SK-N-SH (cell line): ENCODE measurements around the gene TAS1R1. TPM values are rescaled to one million over a fixed set of nuclear protein-coding genes. Genes with fewer than 3 reads are reported as not detected.

Experiments
- CTCF ChIA-PET: fragments of 300-600, 350-600 bp; formaldehyde crosslinking; extraction: SDS; loops from one replicate; lab custom pipeline; 2021; lab: Yijun Ruan, JAX
- POLR2A ChIA-PET: fragments of 350-600 bp; sonication (Branson Sonifier 250); formaldehyde crosslinking; extraction: SDS; loops from one replicate; lab custom pipeline; 2020; ENCODE audit warnings: antibody characterized with exemption, inconsistent platforms; lab: Yijun Ruan, JAX
- DNase-seq: peaks from one replicate; pipeline ENCODE4 v3.0.0; 2012
- H2AFZ ChIP-seq: fragments of 200-600 bp; sonication (generic); 2 replicates; pipeline ENCODE4 v1.8.1; 2016; ENCODE audit warnings: antibody characterized with exemption, mild to moderate bottlenecking, low read depth
- H3F3A ChIP-seq: fragments of 200-600 bp; sonication (generic); replicated peaks from 2 replicates; pipeline ENCODE3; 2016; ENCODE audit warnings: antibody characterized with exemption, mild to moderate bottlenecking; ENCODE audit not compliant: insufficient read depth
- H3K27ac ChIP-seq, 2 experiments: fragments of 200-500 bp in 1 of 2; fragments of 200-600 bp in 1 of 2; sonication (Bioruptor generic) in 1 of 2; sonication (generic), shearing (Covaris generic) in 1 of 2; 2 replicates each; pipeline versions ENCODE4 v1.5.1 to v1.6.1; 2014 to 2016; ENCODE audit warnings: low read depth in 2 of 2, inconsistent platforms in 1 of 2, low read length in 1 of 2, mild to moderate bottlenecking in 1 of 2, mixed read lengths in 1 of 2
- H3K27me3 ChIP-seq: fragments of 200-600 bp; sonication (generic), shearing (Covaris generic); 2 replicates; pipeline ENCODE4 v1.6.1; 2016; ENCODE audit warnings: mixed run types; ENCODE audit not compliant: insufficient read depth
- H3K36me3 ChIP-seq, 2 experiments: fragments of 200-500 bp in 1 of 2; fragments of 200-600 bp in 1 of 2; sonication (Bioruptor generic) in 1 of 2; sonication (generic) in 1 of 2; replicated peaks in 1 of 2; 2 replicates each; pipeline versions ENCODE3 to v1.5.1; 2014 to 2016; ENCODE audit warnings: low read length in 1 of 2, mild to moderate bottlenecking in 1 of 2; ENCODE audit not compliant: insufficient read depth in 2 of 2, control insufficient read depth in 1 of 2
- H3K4me1 ChIP-seq, 2 experiments: fragments of 200-500 bp in 1 of 2; fragments of 200-600 bp in 1 of 2; sonication (Bioruptor generic) in 1 of 2; sonication (generic), shearing (Covaris generic) in 1 of 2; 2 replicates each; pipeline versions ENCODE4 v1.5.1 to v1.6.1; 2014 to 2016; ENCODE audit warnings: low read depth in 1 of 2, low read length in 1 of 2, mixed run types in 1 of 2; ENCODE audit not compliant: insufficient read depth in 2 of 2, control insufficient read depth in 1 of 2
- H3K4me2 ChIP-seq: fragments of 200-600 bp; sonication (generic), shearing (Covaris generic); 2 replicates; pipeline ENCODE4 v1.6.1; 2017; ENCODE audit warnings: mixed run types
- H3K4me3 ChIP-seq, 2 experiments: fragments of 200-500 bp in 1 of 2; fragments of 200-600 bp in 1 of 2; sonication (Bioruptor generic) in 1 of 2; sonication (generic), shearing (Covaris generic) in 1 of 2; 2 replicates each; pipeline versions ENCODE4 v1.5.1 to v1.8.1; 2014 to 2016; ENCODE audit warnings: low read depth in 2 of 2, inconsistent platforms in 1 of 2, low read length in 1 of 2, mild to moderate bottlenecking in 1 of 2, mixed read lengths in 1 of 2, moderate library complexity in 1 of 2
- H3K79me2 ChIP-seq: fragments of 200-600 bp; sonication (generic); 2 replicates; pipeline ENCODE4 v1.8.1; 2017; ENCODE audit warnings: mild to moderate bottlenecking; ENCODE audit not compliant: insufficient read depth
- H3K9ac ChIP-seq: fragments of 200-600 bp; sonication (generic); 2 replicates; pipeline ENCODE4 v1.6.1; 2017; ENCODE audit warnings: mixed run types
- H3K9me2 ChIP-seq: fragments of 200-600 bp; sonication (generic); 2 replicates; pipeline ENCODE4 v1.6.1; 2017; ENCODE audit warnings: mixed run types
- H3K9me3 ChIP-seq: fragments of 200-600 bp; sonication (generic); 2 replicates; pipeline ENCODE4 v1.6.1; 2017; ENCODE audit warnings: mixed run types, mild to moderate bottlenecking, moderate library complexity
- H4K20me1 ChIP-seq: fragments of 200-600 bp; sonication (generic); 2 replicates; pipeline ENCODE4 v1.6.1; 2017; ENCODE audit warnings: mild to moderate bottlenecking, mixed run types; ENCODE audit not compliant: insufficient read depth
- CHD2 ChIP-seq: fragments of 150-350 bp; IDR thresholded peaks from 2 replicates; pipeline ENCODE4 v1.6.1; 2018; ENCODE audit warnings: low read length; ENCODE audit not compliant: partially characterized antibody
- ELF1 ChIP-seq: IDR thresholded peaks from 2 replicates; pipeline ENCODE4 v1.4.0; 2012
- EP300 ChIP-seq, 2 experiments: IDR thresholded peaks; 2 replicates each; pipeline versions ENCODE4 v1.4.0 to v1.6.1; 2012; ENCODE audit warnings: borderline replicate concordance in 1 of 2, low read depth in 1 of 2, low read length in 1 of 2
- FOSL2 ChIP-seq: IDR thresholded peaks from 2 replicates; pipeline ENCODE4 v1.4.0; 2012; ENCODE audit warnings: low read depth, mild to moderate bottlenecking, moderate library complexity, borderline replicate concordance
- JUND ChIP-seq: IDR thresholded peaks from 2 replicates; pipeline ENCODE4 v1.4.0; 2012
- MEF2A ChIP-seq: IDR thresholded peaks from 2 replicates; pipeline ENCODE4 v1.4.0; 2012; ENCODE audit warnings: low read depth, borderline replicate concordance
- NFIC ChIP-seq: IDR thresholded peaks from 2 replicates; pipeline ENCODE4 v1.4.0; 2012; ENCODE audit warnings: borderline replicate concordance
- NRF1 ChIP-seq: IDR thresholded peaks from 2 replicates; pipeline ENCODE4 v1.6.1; 2012; ENCODE audit warnings: low read depth, mild to moderate bottlenecking, low read length
- POLR2AphosphoS5 ChIP-seq: IDR thresholded peaks from 2 replicates; pipeline ENCODE4 v1.6.1; 2012; ENCODE audit warnings: low read depth, low read length
- RAD21 ChIP-seq: IDR thresholded peaks from 2 replicates; pipeline ENCODE4 v1.6.1; 2012; ENCODE audit warnings: mild to moderate bottlenecking, low read length
- RCOR1 ChIP-seq: fragments of 150-350 bp; IDR thresholded peaks from 2 replicates; pipeline ENCODE4 v1.6.1; 2017; ENCODE audit warnings: antibody characterized with exemption, low read length
- RXRA ChIP-seq: IDR thresholded peaks from 2 replicates; pipeline ENCODE4 v1.4.0; 2012; ENCODE audit warnings: low read depth, mild to moderate bottlenecking, borderline replicate concordance
- SMC3 ChIP-seq: IDR thresholded peaks from 2 replicates; pipeline ENCODE4 v1.6.1; 2012; ENCODE audit warnings: low read depth, low read length, improper control_type of control experiment
- TCF12 ChIP-seq: IDR thresholded peaks from 2 replicates; pipeline ENCODE4 v1.4.0; 2012
- WGBS: methylation state at CpG from one replicate; pipeline ENCODE4 v1.1.6; 2017; ENCODE audit warnings: low lambda C conversion rate; 5-methylcytosine and 5-hydroxymethylcytosine counted together
- polyA plus RNA-seq, 3 experiments: library from polyadenylated mRNA; depleted of rRNA; stranded (reverse); fragments of >200 nt; gene quantifications; 2 replicates each; pipeline ENCODE4 v1.2.3, GENCODE V29; 2012
- TF ChIP-seq, protein P1 (sequence below): IDR thresholded peaks from 2 replicates; pipeline ENCODE4 v1.4.0; 2012; ENCODE audit warnings: low read depth
- TF ChIP-seq, protein P2 (sequence below): fragments of 200-600 bp; sonication (generic); IDR thresholded peaks from 2 replicates; pipeline ENCODE4 v1.6.1; 2017; ENCODE audit warnings: antibody characterized with exemption, mild to moderate bottlenecking, moderate library complexity
- TF ChIP-seq, protein P3 (sequence below): IDR thresholded peaks from 2 replicates; pipeline ENCODE4 v1.4.0; 2012; ENCODE audit warnings: low read depth, borderline replicate concordance
- TF ChIP-seq, protein P4 (sequence below): IDR thresholded peaks from 2 replicates; pipeline ENCODE4; 2012
- TF ChIP-seq, protein P5 (sequence below): IDR thresholded peaks from 2 replicates; pipeline ENCODE4 v1.6.1; 2012; ENCODE audit warnings: mild to moderate bottlenecking, low read depth, low read length, moderate library complexity

TAS1R1 gene
- polyA plus RNA-seq, 1 of the 3 experiments (the other 2 are of a cell fraction), result not detected

DNA sequence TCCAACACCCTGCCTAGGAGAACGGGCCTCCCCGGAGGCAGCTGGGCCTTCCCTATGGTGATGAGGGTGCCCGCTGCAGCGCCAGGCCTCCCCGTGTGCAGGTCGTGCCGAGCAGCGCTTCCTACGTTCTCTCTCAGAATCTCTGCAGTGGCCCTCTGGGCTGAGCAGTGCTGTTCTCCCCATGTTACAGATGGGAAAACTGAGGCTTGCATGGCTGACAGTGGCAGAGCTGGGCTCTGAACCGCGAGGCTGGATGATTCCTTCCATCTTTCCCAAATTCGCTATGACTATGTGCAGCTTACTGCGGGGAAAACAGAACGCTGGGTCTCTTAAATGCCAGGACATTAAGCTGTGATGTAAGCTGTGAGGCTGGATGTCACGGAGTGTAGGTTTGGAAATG lies 38.7 kb downstream of the TAS1R1 start:
- peaks cover 26% of the 10 kb centered on the region; the same call in 1 of the 2 replicates for H3K79me2 ChIP-seq
- TF ChIP-seq, protein P1, sequence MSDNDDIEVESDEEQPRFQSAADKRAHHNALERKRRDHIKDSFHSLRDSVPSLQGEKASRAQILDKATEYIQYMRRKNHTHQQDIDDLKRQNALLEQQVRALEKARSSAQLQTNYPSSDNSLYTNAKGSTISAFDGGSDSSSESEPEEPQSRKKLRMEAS, result no peak
- TF ChIP-seq RAD21, result no peak
- TF ChIP-seq, protein P2, sequence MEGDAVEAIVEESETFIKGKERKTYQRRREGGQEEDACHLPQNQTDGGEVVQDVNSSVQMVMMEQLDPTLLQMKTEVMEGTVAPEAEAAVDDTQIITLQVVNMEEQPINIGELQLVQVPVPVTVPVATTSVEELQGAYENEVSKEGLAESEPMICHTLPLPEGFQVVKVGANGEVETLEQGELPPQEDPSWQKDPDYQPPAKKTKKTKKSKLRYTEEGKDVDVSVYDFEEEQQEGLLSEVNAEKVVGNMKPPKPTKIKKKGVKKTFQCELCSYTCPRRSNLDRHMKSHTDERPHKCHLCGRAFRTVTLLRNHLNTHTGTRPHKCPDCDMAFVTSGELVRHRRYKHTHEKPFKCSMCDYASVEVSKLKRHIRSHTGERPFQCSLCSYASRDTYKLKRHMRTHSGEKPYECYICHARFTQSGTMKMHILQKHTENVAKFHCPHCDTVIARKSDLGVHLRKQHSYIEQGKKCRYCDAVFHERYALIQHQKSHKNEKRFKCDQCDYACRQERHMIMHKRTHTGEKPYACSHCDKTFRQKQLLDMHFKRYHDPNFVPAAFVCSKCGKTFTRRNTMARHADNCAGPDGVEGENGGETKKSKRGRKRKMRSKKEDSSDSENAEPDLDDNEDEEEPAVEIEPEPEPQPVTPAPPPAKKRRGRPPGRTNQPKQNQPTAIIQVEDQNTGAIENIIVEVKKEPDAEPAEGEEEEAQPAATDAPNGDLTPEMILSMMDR, result no peak
- no peak for TF ChIP-seq CHD2
- no peak for TF ChIP-seq NRF1
- no peak for TF ChIP-seq SMC3
- no peak for TF ChIP-seq ELF1
- TF ChIP-seq, protein P3, sequence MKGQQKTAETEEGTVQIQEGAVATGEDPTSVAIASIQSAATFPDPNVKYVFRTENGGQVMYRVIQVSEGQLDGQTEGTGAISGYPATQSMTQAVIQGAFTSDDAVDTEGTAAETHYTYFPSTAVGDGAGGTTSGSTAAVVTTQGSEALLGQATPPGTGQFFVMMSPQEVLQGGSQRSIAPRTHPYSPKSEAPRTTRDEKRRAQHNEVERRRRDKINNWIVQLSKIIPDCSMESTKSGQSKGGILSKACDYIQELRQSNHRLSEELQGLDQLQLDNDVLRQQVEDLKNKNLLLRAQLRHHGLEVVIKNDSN, result no peak
- TF ChIP-seq, protein P4, sequence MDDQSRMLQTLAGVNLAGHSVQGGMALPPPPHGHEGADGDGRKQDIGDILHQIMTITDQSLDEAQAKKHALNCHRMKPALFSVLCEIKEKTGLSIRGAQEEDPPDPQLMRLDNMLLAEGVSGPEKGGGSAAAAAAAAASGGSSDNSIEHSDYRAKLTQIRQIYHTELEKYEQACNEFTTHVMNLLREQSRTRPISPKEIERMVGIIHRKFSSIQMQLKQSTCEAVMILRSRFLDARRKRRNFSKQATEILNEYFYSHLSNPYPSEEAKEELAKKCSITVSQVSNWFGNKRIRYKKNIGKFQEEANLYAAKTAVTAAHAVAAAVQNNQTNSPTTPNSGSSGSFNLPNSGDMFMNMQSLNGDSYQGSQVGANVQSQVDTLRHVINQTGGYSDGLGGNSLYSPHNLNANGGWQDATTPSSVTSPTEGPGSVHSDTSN, result no peak
- no peak for TF ChIP-seq EP300 (IDR thresholded peaks at IDR 0.05; ENCODE audit: borderline replicate concordance in 1 of 2, low read depth in 1 of 2, low read length in 1 of 2)
- no peak for TF ChIP-seq FOSL2
- no peak for TF ChIP-seq RXRA
- TF ChIP-seq RCOR1, result no peak
- TF ChIP-seq, protein P5, sequence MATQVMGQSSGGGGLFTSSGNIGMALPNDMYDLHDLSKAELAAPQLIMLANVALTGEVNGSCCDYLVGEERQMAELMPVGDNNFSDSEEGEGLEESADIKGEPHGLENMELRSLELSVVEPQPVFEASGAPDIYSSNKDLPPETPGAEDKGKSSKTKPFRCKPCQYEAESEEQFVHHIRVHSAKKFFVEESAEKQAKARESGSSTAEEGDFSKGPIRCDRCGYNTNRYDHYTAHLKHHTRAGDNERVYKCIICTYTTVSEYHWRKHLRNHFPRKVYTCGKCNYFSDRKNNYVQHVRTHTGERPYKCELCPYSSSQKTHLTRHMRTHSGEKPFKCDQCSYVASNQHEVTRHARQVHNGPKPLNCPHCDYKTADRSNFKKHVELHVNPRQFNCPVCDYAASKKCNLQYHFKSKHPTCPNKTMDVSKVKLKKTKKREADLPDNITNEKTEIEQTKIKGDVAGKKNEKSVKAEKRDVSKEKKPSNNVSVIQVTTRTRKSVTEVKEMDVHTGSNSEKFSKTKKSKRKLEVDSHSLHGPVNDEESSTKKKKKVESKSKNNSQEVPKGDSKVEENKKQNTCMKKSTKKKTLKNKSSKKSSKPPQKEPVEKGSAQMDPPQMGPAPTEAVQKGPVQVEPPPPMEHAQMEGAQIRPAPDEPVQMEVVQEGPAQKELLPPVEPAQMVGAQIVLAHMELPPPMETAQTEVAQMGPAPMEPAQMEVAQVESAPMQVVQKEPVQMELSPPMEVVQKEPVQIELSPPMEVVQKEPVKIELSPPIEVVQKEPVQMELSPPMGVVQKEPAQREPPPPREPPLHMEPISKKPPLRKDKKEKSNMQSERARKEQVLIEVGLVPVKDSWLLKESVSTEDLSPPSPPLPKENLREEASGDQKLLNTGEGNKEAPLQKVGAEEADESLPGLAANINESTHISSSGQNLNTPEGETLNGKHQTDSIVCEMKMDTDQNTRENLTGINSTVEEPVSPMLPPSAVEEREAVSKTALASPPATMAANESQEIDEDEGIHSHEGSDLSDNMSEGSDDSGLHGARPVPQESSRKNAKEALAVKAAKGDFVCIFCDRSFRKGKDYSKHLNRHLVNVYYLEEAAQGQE, result no peak
- TF ChIP-seq POLR2AphosphoS5, result no peak
- TF ChIP-seq NFIC, result no peak
- no peak for TF ChIP-seq TCF12
- no peak for TF ChIP-seq MEF2A
- TF ChIP-seq JUND, result no peak
- TF ChIP-seq, all 33 proteins: peak for 0
- Histone ChIP-seq H3K9ac (no peak overlapping the region), H3K27me3 (no peaks in the 10 kb centered on the region), H4K20me1 (peaks cover 16% of the 10 kb centered on the region; the same call in 1 of the 2 replicates), H3K4me2 (no peak overlapping the region), H3F3A (no peaks in the 10 kb centered on the region), H3K9me3 (no peaks in the 10 kb centered on the region), H3K27ac (no peak overlapping the region), H3K4me1 (no peaks in the 10 kb centered on the region; a peak in 1 of 4 replicates), H2AFZ (no peak overlapping the region), H3K9me2 (no peaks in the 10 kb centered on the region), H3K36me3 (peaks cover 4 to 45% of the 10 kb centered on the region in 2 experiments), H3K4me3 (no peak overlapping the region)
- POLR2A ChIA-PET, result no interaction called here
- DNase-seq, result no peak
- 95% methylated on average over 6 of the region's 15 CpGs for WGBS
- CTCF ChIA-PET, result interaction anchor here (0.9 to 1.8 kb wide), 2 partner anchors 13 to 39 kb away, joined by 4 to 5 read pairs; partner anchors contain the start of gene NOL9
